Stimulated activated CD4-positive, alpha-beta T cell treated with anti-CD3 and anti-CD28 coated beads, Interleukin-2, amount 100 ng/mL, for 24 hours (primary cell): ENCODE results near the gene BPIFB6.
"Not testable (repeated sequence)": the region's sequence is repeated elsewhere in the genome, so short reads cannot be mapped to it uniquely, and the experiment has no call there.

Experiments
- DNase-seq, 2 donors: peaks; one replicate each; pipeline ENCODE4 v3.0.0-alpha.2; 2020

BPIFB6 gene

DNA sequence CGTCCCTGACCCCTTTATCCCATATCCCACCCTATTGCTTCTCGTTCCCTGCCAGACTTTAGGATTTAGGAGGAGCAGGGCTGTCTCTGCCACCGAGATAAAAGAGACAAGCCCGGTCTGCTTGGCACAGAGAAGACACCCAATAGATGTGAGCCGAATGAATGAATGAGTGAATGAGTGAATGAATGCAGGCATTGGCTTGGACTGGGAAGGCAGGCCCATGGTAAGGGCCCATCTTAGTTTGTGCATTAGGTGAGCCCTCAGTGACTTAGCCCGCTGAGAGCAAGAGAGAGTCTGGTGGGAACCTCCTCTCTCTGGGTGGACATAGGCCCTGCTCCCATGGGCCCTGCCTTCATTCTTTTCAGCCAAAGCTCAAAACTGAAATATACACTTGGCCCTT lies 879 bp upstream of the BPIFB6 start:
- DNase-seq = no peak

DNA sequence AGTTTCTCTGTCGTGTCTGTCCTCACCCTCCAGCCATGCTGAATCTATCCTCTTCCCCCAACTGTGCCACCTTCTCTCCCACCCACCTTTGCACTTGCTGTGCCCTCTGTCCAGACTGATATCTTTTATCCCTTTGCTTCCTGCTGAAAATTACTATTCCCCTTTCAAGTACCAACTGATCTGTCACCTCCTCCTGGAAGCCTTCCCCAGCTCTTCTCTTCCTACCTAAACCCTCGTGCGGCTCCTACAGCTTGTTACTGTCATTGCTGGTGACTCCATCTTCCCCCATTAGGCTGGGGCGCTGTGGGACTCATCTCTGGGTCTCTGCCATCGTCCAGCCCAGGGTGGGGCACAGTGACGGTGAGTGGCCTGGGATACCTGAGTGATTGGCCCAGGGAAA lies 1.1 kb downstream of the BPIFB6 start:
- DNase-seq = no peak

DNA sequence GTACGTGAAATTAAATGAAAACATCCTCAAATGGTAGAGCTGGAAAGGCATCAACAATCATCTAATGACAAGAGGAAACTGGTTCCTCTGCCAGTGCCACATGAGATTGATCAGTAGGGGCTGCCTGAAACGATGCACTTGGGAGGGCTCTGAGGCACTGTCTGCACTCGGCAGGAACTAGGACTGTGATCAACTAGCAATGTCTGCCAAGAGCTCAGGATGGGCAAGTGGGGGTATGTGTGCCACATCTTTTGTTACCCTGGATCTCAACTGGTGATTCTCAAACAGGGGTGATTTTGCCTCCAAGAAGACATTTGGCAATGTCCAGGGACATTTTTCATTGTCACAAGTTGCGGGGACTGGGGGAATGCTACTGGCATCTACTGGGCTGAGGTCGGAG lies 1.9 kb downstream of the BPIFB6 start:
- DNase-seq = no peak

DNA sequence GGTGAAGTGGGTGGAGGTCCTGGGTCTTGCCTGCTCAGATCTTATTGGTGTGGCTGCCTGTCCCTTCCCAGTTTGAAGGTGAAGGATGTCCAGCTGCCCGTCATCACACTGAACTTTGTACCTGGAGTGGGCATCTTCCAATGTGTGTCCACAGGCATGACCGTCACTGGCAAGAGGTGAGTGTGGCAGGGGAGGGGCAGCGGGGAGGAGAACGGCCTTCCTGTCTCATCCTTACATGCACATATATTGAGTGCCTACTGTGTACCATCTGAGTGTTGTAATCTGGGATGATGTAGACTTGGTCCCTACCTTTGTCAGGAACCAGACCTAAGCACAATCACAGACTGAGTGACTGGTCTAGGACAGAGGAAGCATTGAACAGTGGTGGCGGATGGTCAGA lies 2.7 kb downstream of the BPIFB6 start:
- DNase-seq = no peak

DNA sequence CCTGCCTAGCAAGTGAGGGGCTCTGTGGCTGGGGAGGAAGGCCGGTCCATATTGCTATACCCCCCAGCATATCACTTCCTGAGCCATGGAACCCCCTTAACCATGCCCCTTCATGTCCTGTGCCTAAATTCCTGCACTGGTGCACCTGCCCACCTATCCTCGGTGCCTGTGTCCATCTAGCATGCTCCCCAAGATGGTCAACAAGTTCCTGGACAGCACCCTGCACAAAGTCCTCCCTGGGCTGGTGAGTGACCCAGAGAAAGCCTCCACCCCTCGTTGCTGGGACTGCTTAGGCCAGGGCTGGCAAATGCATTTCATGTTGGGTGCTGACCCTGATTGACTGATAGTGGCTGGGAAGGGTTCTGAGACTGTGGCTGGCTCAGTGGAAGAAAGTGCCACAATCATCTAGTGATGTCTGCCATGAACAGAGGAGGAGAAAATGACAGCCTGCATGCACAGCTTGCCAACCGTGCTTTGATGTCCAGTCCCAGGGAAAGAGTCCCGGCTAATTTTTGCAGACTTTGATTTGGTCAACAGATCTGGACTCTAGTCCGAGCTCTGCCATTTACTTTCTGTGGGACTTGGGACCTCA lies 3.5 kb downstream of the BPIFB6 start:
- no peak for DNase-seq

DNA sequence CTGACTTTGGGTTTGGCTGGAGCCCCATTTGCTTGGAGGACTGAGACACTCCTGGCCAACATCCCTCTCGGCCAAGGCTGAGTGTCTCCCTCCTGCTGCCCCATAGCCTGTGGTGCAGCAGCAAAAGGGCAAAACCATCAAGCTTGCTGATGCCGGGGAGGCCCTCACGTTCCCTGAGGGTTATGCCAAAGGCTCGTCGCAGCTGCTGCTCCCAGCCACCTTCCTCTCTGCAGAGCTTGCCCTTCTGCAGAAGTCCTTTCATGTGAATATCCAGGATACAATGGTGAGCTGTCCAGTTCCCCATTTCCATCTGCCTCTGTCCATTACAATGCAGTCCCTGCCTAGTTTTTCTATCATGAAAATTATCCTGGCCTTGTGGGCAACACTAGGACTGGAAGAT lies 6.0 kb downstream of the BPIFB6 start:
- DNase-seq = no peak

DNA sequence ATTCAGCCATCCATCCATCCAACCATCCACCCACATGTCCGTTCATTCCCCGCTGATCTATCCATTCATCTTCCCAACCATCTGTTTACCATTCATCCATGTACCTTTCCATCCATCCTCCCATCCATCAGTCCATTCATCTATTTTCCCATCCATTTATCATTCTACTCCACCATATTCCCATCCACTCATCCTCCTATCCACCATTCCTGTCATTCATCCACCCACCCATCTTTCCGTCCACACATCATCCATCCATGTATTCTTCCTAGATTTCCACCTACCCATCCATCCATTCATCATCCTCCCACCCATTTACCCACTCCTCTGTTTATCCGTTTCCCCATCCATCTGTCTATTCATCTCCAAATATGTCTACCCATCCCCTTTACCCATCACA lies 6.8 kb downstream of the BPIFB6 start:
- DNase-seq = no peak

DNA sequence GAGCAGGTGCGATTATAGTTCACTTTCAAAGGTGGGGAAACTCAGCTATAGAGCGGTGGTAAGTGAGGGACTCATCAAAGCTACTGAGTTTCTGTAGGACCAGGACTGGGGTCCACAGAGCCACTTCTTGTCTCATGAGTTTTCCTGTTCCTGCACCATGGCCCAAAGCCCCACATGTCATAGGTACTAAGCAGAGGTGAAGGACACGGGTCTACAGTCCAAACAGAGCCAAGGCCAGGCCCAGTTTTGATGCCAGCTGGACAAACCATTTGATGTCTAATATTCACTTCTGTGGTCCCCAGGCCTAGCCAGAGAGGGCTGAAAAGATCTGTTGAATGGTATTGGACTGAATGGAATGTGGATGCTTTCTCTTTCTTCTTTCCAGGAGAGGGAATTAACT lies 11.0 kb downstream of the BPIFB6 start:
- DNase-seq = no peak

DNA sequence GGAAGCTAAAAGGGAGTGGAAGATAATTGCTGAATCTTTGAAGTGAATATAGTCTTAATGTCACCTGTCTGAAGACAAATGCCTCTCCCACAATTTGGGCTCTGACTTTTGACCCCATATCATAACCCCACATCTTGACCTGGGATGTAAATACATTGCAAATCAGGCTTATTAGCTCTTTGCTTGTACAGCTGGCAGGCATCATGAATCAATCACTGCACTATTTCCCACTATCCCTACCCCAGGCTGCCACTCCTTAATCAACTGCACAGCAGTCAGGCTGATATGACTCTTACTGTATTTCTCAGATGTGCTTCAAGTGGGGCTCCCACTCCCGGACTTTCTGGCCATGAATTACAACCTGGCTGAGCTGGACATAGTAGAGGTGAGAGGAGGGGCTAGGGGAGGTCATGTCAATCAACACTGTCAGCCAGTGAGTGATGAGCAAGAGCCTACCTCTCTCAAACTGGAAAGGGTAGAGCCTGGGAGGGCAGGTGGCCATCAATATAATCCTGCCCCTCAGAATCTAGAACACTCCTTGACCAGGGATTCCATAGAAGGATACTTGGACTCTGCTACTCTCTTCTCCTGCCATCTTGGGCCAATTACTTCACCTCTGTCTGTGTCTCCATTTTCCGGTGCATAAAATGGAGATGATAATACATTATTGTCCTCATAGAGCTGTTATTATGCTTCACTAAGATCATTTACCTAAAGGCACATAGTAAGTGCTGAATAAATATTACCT lies 11.7 kb downstream of the BPIFB6 start:
- no peak for DNase-seq

DNA sequence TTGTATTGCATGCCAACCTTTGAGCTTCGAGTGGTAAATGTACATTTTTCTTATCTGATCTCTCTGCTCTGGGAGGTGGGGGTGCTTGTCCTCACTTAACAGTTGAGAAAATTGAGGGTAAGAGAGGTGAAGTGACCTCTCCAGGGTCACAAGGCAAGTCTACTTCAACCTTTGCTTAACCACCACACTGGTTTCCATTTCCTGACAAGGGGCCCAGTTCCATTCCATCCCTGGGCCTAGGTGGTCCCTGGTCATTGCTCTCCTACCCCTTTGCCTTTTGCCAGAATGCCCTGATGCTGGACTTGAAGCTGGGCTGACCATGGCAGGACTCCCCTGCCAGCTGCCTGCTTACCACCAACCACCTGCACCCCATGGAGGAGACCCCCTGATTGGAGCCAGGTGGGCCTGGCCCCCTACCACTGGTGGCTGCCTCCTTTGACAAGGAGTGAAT lies 12.3 kb downstream of the BPIFB6 start:
- no peak for DNase-seq

DNA sequence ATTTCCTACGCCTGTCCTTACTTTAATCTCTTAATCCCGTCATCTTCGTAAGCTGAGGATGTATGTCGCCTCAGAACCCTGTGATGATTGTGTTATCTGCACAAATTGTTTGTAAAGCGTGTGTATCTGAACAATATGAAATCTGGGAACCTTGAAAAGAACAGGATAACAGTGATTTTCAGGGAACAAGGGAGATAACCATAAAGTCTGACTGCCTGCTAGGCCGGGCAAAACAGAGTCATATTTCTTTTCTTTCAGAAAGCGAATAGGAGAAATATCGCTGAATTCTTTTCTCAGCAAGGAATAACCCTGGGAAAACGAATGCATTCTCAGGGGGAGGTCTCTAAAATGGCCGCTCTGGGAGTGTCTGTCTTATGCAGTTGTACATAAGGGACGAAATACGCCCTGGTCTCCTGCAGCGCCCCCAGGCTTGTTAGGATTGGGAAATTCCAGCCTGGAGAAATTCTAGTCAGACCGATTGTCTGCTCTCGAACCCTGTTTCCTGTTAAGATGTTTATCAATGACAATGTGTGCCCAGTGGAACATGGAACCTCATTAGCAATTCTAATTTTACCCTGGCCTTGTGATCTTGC lies 13.8 kb downstream of the BPIFB6 start:
- DNase-seq = not testable (repeated sequence)

DNA sequence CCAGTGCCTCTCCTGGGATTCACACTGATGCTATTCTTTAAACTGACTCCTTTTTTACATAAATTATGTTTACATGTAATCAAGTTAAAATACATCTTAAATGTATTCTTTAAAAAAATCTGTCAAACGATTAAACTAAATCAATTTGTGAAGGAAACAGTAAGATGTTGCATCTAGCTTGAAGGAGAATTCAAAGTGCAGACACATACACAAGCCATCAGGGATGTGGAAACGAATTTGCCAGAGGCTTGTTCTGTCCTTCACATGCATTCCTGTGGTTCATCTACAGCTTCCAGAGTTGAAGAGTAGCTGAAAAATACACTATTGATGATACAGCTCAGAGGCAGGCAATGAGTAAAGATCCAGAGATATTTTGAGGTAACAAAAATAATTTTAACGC lies 15.0 kb downstream of the BPIFB6 start:
- DNase-seq = no peak

DNA sequence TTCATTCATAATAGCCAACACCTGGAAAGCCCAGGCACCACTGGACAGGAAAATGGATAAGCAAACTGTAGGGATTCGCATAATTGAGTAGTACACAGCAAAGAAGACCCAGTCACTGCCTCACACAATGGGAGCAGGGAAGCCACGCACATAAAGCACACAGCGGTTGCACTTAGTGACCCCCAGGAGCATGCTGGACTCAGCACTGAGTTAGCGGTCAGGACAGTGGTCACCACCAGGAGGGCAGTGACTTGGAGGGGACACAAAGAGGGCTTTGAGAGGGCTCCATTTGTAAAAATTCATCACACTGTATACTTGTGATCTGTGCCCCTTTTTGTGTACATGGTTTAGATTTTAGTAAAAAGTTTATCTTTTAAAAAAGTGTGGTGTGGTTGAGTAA lies 19.9 kb downstream of the BPIFB6 start:
- no peak for DNase-seq

DNA sequence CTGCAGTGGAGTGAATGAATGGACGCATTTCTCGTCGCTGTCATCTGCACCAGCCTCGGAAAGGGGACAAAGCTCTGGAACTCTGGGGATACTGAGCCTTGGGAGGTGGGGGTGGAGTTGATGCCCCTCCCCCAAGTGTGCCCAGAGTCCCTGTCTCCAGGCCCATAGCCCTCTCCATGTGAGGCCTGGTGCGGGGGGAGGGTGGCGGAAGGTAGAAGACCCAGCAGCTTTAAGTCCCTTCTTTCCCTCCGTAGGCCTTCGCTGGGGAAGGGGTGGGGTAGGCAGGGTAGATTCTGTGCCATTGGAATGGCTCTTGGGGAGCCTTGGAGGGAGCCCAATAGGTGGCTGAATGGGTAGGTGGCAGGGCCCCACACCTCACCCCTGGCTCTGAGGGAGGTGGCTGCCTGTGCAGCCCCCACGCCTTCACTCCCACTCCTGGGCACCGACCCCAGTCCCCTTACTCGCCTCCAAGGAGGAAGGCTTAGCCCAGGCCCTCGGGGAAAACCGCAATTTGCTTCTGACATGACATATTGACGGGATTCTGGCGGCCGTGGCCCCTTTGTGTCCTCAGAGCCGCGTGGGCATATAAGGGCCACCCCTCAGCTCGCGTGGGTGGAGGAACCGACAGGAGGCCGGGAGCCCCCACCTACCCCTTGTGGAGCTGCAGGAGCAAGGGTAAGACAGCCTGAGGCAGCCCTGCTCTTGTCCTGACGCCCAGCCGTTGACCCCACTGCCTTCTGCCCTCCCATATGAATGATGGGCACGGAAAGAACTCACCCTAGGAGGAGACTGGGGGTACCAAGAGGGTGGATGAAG lies 22.1 kb downstream of the BPIFB6 start, which contains the start of gene BPIFB3:
BPIFB3 (plus strand) TSS at position 613 of the 816 bp plus-strand sequence. CDS start 1,533 bp downstream, outside the sequence.
- no peak for DNase-seq

DNA sequence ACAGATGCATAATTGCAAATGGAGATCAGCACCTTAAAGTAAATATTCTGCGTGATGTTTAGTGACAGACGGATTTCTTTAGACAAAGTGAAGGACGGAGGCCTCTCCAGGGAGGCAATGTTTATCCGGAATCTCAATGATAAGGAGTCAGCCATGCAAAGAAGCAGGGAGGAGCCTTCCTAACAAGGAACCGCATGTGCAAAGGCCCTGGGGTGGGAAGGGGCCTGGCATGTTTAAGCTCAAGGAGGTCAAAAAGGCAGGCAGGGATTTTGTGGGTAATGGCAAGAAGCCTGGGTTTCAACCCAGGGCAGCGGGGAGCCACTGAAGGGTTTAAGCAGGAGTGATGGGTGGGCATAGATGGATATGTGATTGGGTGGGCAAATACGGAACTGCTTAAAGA lies 22.9 kb downstream of the BPIFB6 start:
- DNase-seq = no peak

DNA sequence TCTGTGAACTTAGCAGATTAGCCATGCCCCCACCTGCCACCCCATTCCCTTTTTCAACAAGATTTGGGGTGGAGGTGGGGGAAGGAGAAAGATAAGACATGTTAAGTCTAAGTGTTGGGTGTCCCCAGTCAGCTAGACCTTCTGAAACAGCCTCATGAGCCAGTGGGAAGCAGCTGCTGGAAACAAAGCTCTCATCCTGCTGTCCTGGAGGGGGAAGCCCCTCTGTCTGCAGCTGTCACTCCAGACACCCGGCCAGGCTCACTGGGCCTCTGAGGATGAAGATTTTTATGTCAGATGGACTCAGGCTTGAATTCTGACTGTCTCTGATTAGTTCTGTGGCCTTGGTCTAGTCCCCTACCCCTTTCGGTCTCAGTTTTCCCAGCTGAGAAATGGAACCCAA lies 23.3 kb downstream of the BPIFB6 start:
- no peak for DNase-seq

DNA sequence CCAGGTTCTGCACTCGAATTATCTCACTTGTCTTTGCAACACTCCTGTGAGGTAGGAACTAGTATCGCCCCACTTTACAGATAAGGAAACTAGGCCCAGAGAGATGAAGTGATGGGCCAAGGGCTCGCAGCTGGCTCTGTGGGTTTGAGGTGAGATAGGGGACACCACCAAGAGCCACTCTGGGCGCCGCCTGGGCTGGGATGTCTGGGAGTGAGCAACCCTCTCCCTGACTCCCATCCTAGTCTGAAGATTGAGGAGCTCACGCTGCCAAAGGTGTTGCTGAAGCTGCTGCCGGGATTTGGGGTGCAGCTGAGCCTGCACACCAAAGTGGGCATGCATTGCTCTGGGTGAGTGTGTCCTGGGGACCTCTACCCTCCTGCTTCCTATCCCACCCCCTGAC lies 27.7 kb downstream of the BPIFB6 start:
- no peak for DNase-seq

DNA sequence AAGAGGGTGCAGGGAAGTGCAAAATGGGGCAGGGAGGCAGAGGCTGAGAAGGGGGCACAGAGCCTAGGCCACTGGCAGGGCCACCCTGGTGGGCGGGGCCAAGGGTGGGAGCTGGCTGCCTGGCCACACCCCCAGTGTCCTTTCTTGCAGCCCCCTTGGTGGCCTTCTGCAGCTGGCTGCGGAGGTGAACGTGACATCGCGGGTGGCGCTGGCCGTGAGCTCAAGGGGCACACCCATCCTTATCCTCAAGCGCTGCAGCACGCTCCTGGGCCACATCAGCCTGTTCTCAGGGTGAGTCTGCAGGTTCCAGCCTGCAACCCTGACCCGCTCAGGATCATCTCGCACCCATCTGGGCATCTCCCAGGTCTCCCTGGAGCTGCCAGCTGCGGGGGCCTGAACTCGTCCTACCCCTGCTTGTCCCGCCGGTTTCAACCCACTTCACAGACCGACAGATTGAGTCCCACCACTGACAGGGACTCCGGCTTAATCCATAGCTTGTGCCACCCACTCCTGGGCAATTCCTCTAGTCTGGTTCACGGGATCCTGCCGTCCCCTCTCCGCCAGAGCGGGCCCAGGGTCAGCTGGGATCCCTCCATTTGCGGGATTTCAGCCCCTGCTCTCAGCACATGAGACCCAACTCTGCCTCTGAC lies 28.4 kb downstream of the BPIFB6 start:
- DNase-seq = no peak

DNA sequence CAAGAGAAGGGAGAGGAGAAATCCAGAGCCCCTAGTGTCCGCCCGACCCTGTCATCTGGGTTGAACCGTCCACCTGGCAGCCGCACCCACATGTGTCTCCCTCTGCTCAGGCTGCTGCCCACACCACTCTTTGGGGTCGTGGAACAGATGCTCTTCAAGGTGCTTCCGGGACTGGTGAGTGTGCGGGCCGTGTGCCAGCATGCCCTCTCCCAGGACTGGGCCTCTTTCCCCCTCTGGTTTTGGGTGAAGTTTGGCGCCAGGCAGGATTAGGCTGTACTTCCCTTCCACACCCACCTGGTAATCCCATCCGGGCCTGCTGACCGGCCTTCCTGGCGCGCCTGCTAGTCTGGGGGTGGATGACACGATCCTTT lies 30.2 kb downstream of the BPIFB6 start:
- no peak for DNase-seq

DNA sequence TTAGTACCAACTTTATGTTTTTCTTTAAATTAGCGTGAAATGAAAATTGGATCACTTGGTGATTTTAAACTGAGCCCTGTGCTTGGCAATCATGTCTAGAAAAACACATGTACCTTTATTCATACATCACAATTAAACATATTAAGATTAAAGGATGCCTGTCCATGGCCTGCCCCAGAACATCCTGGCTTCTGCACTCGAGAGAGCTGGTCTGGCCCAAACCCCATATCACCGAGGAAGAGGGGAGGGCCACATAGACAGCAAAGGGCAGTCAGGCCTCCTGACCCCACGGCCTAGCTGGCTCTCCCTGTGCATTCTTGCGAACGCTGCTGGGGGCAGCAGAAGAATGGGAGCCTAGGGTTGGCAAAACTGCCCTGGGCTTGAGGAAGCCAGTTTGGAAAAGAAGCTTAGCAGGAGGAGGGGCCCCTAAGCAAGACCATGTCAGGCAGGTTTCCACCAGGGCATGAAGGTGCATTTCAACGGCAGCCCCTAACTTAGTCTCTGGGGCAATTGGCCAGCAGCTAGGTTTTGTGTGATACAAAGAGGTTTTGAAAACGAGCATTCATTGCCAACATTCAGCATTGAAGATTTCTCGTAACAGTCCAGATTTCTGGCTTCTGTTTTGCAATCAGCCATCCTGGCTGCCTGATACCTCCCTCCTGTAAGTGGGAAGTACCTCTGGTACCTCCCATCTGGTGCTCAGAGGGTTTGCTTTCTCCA lies 30.8 kb downstream of the BPIFB6 start:
- no peak for DNase-seq

DNA sequence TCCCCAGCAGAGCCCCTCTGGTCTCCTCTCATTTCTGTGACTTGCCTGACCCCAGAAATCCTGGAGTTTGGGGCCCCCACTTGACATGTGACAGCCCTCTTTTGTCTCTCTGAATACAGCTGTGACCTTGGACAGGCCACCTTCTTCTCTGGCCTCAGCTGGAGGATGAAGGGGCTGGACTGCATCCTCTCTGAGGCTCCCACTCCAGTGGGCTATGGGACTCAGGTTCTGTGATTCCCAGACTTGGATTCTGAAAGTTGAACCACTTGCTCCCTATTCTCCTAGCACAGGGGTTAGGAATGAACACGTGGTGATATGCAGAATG lies 31.3 kb downstream of the BPIFB6 start:
- no peak for DNase-seq

DNA sequence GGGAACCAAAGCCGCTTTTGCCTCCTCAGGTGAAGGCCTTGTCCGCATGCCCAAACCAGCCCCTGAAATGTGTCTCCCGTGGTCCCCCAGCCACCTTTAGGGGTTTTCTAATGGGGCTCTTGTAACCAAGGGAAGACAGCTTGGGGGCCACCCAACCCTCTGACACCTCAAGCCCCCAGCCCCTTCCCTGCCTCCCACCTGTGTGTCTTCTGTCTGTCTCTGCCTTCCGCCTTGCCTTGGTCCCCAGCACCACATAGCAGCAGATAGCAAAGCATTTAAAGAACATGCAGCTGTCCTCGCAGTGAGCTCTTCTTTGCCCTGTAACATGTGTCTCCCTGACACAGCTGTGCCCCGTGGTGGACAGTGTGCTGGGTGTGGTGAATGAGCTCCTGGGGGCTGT lies 31.8 kb downstream of the BPIFB6 start:
- DNase-seq = no peak
